Putamen (tissue), 1 donor: Measurements from ENCODE around the gene SGSM1.
"Not testable (repeated sequence)": the region's sequence is repeated elsewhere in the genome, so short reads cannot be mapped to it uniquely, and the experiment has no call there.

ENCODE experiments used
- DNase-seq: peaks from one replicate; pipeline ENCODE4 v3.0.0-alpha.2; 2016; ENCODE audit warnings: low spot score

The SGSM1 gene

DNA sequence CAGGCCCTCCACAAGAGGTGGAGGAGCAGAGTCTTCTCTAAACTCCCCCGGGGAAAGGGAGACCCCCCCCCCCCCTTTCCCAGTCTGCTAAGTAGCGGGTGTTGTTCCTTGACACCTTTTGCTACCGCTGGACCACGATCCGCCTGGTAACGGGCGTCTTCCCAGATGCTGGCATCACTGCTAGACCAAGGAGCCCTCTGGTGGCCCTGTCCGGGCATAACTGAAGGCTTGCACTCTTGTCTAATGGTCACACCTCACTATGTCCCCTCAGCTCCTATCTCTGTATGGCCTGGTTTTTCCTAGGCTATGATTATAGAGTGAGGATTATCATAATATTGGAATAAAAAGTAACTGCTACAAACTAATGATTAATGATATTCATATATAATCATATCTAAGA is 31.5 kb downstream of the SGSM1 start:
- DNase-seq, result not testable (repeated sequence)

GRCh38 chr22:24841261-24841660 is 35.2 kb downstream of the SGSM1 start:
- no peak for DNase-seq

- no peak for DNase-seq
Measured at GRCh38 chr22:24843048-24843447, 37.0 kb downstream of the SGSM1 start.

GRCh38 chr22:24845041-24845898 is 39.3 kb downstream of the SGSM1 start:
- DNase-seq, result no peak

DNA sequence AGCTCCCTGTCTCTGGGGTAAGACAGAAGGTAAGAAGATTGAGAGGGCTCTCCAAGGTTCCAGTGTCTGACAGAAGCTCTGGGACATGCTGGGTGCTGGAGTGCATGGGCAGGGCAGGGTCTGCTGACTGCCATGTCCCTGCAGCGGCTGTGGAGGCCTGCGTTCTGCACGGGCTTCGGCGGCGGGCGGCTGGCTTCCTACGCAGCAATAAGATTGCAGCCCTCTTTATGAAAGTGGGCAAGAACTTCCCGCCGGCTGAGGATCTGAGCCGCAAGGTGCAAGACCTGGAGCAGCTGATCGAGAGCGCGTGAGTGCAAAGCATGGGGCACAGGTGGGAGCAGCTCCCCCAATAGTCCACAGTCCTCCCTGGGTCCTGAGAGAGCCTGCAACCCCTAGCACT is 41.5 kb downstream of the SGSM1 start:
- no peak for DNase-seq

DNA sequence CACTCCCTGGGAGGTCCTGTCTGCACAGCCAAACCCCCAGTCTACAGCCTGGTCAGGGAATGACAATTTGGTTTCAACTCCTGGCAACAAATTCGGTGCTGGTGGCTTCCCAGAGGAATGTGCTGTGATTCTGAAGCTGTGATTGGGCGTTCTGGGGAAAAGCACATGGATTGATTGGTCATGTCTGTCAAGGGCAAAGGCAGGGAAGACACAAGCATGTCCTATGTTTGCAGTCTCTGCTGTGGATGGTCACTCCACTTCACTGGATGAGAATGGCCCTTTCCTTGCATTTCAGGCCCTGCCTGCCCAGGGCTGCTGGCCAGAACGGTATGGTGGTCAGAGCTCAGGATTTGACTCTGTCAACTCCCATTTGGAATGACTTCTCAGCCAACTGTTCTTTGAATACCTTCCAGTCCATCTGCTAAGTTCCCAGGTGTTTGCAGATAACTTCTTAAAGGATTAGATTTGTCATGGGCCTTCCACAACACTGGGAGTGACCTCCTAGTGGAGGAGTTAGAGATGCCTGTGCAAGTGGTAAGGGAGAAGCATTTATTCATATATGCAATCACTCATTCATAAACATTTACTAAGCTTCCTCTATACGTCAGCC is 42.7 kb downstream of the SGSM1 start:
- DNase-seq, result no peak

DNA sequence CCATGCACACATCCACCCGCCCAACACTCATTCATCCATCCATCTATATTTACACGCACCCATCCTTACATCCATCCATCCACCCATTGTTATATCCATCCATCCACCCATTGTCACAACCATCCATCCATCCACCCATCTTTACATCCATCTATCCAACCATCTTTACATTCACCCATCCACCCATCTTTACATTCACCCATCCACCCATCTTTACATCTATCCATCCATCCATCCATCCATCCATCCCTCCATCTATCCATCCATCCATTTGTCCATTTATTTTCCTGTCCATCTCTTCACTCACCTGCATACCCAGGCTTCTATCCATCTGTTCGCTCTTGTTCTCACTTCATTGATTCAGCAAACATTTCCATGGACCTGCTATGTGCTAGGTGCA is 49.8 kb downstream of the SGSM1 start:
- DNase-seq, result no peak

GRCh38 chr22:24857576-24857975 is 51.6 kb downstream of the SGSM1 start:
- DNase-seq, result no peak

- DNase-seq, result no peak
Measured at GRCh38 chr22:24859587-24859986, 53.6 kb downstream of the SGSM1 start.

GRCh38 chr22:24865508-24865907 is 59.5 kb downstream of the SGSM1 start:
- DNase-seq, result no peak

GRCh38 chr22:24867323-24868022 is 61.5 kb downstream of the SGSM1 start:
- DNase-seq, result no peak

- no peak for DNase-seq
Measured at GRCh38 chr22:24868979-24869378, 63.0 kb downstream of the SGSM1 start.

DNA sequence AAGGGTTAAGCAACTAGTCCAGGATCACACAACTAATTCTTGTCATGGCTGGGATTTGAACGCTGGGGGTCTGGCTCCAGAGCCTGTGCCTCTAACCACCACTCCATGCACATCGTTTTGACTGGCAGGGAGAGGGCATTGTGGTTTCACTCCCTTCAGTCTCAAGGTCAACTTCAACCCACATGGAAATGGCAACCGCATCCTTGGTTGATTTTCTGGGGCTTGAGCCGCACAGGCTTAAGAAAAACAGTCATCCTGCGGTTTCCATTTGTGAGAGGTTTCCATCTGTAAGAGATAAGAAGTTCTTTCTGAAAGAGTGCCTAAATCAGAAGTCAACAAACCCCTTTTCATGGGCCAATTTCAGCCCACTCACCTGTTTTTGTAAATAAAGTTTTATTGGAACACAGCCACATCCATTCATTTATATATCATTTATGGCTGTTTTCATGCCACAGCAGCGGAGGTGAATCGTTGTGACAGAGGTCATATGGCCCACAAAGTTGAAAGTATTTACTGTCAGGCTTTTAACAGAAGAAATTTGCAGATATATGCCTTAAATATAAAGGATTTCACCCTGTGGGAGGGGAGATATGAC is 65.7 kb downstream of the SGSM1 start:
- no peak for DNase-seq

DNA sequence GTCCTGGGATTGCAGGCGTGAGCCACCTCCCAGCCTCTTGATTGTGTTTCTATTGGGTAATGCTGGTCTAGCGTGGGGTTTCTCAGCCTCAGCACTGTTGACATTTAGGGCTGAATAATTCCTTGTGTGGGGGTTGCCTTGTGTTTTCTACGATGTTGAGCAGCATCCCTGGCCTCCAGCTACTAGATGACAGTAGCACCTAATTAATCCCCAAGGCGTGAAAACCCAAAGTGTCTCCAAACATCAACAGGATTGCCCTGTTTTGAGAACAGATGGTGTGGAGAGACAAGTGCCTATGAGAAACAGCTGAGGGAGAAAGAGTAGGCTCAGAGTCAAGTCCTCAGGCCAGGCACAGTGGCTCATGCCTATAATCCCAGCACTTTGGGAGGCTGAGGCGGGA is 67.2 kb downstream of the SGSM1 start:
- no peak for DNase-seq

DNA sequence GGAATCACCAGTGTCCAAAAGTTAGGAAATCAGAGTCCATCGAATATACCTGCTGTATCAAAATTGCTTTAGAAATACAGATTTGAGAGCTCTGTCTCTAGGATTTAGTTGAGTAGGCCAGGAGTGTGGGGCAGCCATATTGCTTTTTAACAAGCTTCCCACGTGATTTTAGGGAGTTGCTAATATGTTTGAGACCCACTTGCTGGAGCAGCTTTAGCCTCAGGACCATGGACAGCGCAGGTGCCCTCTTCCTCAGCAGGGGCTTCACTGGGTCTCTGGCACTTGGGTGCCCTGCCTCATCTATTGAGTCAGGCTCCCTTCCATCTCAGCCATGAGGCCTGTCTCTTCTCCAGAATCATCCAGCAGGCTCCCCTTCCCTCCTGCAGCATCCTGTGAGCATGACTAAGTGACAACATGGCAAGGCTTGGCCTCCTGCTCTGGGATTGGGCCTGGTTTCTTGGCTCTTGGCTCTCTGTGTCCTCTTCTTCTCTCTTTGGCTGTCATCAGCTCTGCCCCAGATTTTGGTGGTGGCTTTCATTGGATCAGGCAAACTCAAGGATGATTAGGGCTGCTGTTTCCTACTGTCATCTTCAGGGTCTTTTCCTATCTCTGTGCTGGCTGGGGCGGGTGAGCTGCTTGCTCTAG is 70.0 kb downstream of the SGSM1 start:
- no peak for DNase-seq

DNA sequence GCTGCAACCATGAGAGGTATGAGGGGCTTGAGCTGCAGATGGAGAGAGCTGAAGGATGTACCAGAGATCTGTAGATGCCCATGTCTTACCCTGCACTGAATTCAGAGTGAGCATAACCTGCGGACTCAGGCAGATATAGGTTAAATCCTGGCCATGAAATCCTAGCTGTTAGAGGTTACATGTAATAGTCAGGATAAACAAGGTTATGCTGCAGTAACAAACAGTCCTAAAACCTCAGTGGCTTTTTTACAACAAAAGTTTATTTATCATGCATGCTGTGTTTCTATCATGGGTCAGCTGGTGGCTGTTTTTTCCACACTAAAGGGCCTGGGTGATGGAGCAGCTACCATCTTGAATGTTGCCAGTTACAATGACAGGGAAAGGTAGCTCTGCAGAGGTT is 70.7 kb downstream of the SGSM1 start:
- no peak for DNase-seq

GRCh38 chr22:24878969-24879368 is 73.0 kb downstream of the SGSM1 start:
- no peak for DNase-seq

- DNase-seq, result no peak
Measured at GRCh38 chr22:24883432-24883831, 77.4 kb downstream of the SGSM1 start.

GRCh38 chr22:24887260-24887659 is 81.2 kb downstream of the SGSM1 start:
- no peak for DNase-seq

DNA sequence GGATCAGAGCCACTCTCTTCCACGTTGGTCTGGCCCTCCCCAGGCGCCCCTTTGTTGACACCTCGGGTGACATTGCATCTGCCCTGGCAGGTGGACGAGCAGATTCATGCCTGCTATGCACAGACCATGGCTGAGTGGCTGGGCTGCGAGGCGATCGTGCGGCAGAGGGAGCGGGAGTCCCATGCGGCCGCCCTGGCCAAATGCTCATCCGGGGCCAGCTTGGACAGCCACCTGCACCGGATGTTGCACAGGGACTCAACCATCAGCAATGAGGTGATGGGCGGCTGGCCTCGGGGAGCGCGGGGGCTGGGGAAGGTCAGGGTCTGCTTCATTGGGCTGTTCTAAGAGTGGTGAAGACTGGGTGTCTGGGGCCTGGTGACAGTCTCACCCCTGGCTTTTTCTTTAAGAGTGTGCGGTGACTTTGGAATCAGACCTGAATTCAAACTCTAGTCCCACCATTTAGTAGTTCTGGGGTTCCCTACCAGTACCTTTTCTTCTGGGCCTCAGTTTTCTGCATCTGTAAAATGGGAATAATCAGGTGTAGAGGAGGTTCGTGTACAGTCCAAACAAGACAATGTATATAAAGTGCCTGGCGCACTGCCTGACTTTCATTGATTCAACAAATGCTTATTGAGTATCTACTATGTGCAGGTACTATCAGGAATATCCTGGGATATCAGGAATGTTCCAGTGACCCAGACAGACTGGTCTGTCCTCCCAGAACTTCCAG is 87.5 kb downstream of the SGSM1 start:
- no peak for DNase-seq

DNA sequence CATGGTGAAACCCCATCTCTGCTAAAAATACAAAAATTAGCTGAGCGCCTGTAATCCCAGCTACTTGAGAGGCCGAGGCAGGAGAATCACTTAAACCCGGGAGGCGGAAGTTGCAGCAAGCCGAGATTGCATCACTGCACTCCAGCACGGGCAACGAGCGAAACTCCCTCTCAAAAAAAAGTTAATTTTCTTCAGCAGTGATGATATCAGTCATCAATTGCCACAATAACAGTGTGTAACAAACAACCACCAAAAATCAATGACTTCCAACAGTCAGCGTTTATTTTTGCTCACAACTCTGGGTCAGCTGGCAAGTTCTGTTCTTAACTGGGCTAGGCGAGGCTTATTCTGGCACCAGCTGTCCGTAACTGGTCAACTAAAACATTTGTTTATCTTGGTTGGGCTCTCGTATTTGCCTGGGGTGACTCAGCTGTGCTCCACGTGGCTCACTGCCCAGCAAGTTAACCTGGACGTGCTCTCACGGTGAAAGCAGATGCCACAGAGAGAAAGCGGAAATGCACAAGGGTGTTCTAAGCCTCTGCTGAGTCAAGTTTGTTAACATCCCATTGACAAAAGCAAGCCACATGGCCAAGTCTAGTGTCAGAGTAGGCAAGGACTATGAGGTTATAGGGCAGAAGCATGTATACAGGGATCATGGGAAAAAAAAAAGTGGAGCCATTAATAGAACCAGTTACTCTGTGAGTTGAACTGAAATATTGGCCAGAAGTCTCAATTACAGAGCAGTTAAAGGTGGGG is 88.4 kb downstream of the SGSM1 start:
- no peak for DNase-seq
